ENCODE results near the gene CNTNAP2.

CNTNAP2 gene

DNA sequence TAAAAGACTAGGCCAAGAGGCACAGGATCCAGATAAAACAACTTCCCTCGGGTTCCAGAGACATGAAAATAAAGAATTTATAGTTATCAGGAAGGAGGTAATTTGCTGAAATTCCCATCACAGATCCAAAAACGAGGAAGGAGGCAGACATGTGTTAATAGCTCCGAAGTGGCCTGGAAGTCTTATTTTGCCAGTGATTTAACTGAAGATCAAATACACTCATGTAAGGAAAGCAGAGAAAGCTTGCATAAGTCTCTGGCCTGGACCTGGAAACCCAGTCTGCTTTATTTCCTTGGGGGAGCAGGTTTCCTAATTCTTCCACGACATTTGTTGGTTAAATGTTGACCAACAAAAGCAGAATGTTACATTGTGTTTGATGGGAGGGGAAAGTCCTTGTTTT, 1975.3 kb downstream of the CNTNAP2 start:
- no peak for DNase-seq

DNA sequence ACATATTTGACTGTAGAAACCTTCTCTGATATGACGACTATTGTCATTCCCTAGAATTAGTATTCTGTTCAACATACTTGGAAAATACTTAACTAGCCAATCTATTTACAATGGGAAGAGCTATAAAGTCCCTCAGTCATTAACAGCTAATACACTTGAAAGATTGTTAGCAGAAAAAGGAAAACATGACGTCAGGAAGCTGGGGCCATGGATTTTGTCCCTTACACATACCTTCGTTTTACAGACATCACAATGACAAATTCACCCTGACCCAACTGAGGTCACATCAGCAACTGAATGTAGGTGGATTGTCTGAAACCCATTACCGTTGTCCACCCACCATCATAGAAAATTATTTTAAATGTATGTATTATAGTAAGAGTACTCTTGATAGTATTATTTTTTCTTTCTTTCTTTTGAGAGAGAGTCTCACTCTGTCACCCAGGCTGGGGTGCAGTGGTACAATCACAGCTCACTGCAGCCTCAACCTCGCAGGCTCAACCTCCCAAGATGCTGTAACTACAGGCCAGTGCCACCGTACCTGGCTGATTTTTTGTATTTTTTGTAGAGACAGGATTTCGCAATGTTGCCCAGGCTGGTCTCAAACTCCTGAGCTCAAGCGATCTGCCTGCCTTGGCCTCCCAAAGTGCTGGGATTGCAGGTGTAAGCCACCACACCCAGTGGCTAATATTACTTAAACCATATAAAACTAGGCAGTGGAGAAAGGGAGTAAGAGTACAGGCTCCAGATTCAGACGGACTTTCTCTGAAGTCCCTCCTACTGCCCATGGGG, 1977.0 kb downstream of the CNTNAP2 start:
- no peak overlapping the region for H3K27ac Mint-ChIP-seq
- ATAC-seq (replicated peaks) (no peak), DNase-seq (no peak)
- H3K4me1 Mint-ChIP-seq, result no peaks in the 10 kb centered on the region
- H3K36me3 Mint-ChIP-seq, result no peaks in the 10 kb centered on the region
- H3K4me3 Mint-ChIP-seq, result no peak overlapping the region
- H3K27me3 Mint-ChIP-seq, result no peaks in the 10 kb centered on the region
- no peaks in the 10 kb centered on the region for H3K9me3 Mint-ChIP-seq

More for the DNA sequence above, 1975.3 kb downstream of the CNTNAP2 start:
- H3K27ac Mint-ChIP-seq, result no peak overlapping the region
- no peak for ATAC-seq (replicated peaks)
- H3K36me3 Mint-ChIP-seq, result no peaks in the 10 kb centered on the region
- no peaks in the 10 kb centered on the region for H3K9me3 Mint-ChIP-seq
- no peaks in the 10 kb centered on the region for H3K4me1 Mint-ChIP-seq
- H3K4me3 Mint-ChIP-seq, result no peak overlapping the region
- no peaks in the 10 kb centered on the region for H3K27me3 Mint-ChIP-seq

DNA sequence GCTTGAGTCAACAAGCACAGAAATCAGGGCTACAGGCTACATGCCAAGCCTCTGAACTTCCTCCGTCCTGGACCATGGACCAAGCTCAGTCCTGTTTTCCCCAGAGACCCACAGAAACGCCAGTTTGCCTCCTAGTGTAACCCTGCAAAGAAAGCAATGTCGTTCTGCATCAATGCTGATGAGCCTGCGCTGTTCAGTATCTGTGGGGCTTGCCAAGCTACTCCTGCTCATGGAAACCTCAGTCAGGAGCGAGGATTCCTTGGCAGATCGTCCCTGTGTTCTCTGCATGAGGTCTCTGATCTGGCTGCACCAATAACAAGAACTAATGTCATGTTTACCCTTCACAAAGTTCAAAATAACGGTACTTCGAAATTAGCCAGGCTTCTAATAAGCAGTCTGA, 1978.5 kb downstream of the CNTNAP2 start:
- H3K27ac Mint-ChIP-seq, result no peak overlapping the region
- H3K9me3 Mint-ChIP-seq, result no peaks in the 10 kb centered on the region
- H3K36me3 Mint-ChIP-seq, result no peaks in the 10 kb centered on the region
- no peaks in the 10 kb centered on the region for H3K27me3 Mint-ChIP-seq
- DNase-seq (no peak), ATAC-seq (replicated peaks) (no peak)
- no peaks in the 10 kb centered on the region for H3K4me1 Mint-ChIP-seq
- no peak overlapping the region for H3K4me3 Mint-ChIP-seq

DNA sequence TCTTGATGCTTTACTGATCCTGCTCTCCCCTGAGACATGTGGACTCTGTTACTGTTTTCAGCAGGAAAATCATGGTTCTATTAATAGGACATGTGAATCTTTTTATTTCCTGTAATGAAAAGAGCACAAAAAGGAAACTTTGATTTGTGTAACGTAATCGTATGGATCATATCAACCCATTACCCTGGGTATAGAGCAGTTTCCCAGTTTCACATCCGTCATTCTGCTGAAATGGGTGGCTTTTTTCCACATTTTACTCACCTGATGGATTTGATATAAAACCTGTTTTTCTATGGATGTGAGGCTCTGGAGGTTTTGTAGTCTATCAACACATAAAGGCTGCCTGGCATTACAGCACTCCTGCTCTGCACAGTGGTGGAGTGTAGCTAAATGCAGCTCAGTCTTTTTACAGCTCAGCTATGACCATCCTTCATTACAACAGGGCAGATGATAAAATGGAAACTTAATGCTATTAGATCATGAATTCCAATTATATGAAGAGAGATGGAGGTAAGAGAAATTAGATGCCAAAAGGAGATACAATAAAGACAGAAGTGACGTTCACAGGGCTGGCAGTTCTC, 1987.6 kb downstream of the CNTNAP2 start:
- ATAC-seq (replicated peaks), result no peak
- Mint-ChIP-seq H3K36me3 (no peaks in the 10 kb centered on the region), H3K9me3 (peaks cover 4 to 5% of the 10 kb centered on the region in 2 donors), H3K4me1 (no peaks in the 10 kb centered on the region), H3K27ac (no peak overlapping the region), H3K4me3 (no peak overlapping the region), H3K27me3 (no peaks in the 10 kb centered on the region)
- no peak for DNase-seq

DNA sequence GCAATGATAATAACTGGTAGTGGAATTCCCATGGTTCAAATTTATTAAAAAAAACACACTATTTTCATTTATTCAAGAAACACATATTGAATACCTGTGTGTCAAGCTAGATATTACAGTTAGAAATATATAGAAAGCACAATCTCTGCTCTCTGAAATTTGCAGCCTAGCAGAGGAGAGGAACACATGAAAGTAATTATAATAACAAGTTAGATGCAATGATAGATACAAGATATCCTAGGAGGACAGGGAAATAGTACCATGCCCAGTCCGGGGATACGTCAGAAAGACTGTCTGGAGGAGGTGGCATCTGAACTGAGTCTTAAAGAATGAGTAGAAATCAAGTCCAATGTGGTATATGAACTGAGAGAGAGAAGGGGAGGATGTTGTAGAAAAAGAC, 1988.3 kb downstream of the CNTNAP2 start:
- no peaks in the 10 kb centered on the region for H3K36me3 Mint-ChIP-seq
- H3K4me1 Mint-ChIP-seq, result no peaks in the 10 kb centered on the region
- H3K27ac Mint-ChIP-seq, result peak overlapping the region; percentile 0
- peaks cover 4 to 5% of the 10 kb centered on the region in 2 donors for H3K9me3 Mint-ChIP-seq
- DNase-seq, result no peak
- ATAC-seq (replicated peaks), result no peak
- H3K27me3 Mint-ChIP-seq, result no peaks in the 10 kb centered on the region
- no peak overlapping the region for H3K4me3 Mint-ChIP-seq

DNA sequence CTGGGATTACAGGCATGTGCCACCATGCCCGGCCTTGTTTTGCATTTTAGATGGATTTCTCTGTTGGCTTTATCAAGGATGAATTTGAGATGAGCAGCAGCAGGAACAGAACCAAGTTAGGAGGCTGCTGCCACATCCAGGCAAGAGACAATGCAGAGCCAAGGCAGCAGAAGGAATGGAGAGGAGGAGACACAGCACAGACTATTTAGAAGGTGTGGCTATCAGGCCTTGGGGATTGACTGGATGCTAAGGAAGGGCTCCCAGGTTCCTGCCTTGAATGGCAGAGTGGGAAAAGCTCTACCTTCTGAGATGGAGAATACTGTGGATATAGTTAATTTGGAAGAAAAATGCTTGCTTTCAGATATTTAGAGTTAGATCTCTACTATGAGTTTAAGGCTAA, 1989.3 kb downstream of the CNTNAP2 start:
- peaks cover 4 to 5% of the 10 kb centered on the region in 2 donors for H3K9me3 Mint-ChIP-seq
- no peaks in the 10 kb centered on the region for H3K4me1 Mint-ChIP-seq
- H3K27ac Mint-ChIP-seq, result no peak overlapping the region
- H3K27me3 Mint-ChIP-seq, result no peaks in the 10 kb centered on the region
- DNase-seq (no peak), ATAC-seq (replicated peaks) (no peak)
- H3K36me3 Mint-ChIP-seq, result no peaks in the 10 kb centered on the region
- H3K4me3 Mint-ChIP-seq, result no peak overlapping the region

DNA sequence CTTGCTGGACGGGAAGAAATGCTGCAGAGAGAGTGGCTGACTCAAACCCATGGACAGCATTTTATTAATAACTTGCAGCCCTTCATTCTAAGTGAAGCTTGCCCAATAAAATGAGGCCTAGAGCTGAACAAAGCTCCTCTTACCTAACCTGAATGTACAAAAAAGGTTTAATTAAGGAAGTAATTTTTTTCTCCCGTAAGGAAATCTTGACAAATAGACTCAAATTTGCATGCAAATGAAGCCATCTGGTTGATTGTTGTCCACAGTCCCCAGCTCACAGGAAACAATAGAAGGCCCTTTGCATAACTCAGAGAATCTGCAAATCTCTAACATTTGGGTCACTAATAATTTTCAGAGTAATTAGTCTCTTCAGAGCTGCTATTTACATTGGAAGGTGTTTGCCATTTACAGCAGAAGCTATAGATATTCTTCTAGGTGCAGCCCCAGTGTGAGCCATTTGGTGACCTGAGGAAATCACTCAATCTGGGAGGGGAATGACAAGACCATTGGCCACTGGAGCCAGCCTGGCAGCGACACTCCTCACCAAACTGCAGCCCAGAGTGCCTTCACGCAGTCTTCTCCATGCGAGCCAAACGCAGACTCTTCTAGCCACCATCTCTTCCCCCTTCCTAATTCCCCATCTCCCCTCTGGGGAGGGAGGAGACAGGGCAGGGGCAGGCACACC, 1991.0 kb downstream of the CNTNAP2 start:
- H3K27ac Mint-ChIP-seq, result no peak overlapping the region
- no peak overlapping the region for H3K4me3 Mint-ChIP-seq
- H3K4me1 Mint-ChIP-seq, result no peaks in the 10 kb centered on the region
- H3K27me3 Mint-ChIP-seq, result no peaks in the 10 kb centered on the region
- DNase-seq, result no peak
- H3K9me3 Mint-ChIP-seq, result no peaks in the 10 kb centered on the region
- ATAC-seq (replicated peaks), result no peak
- H3K36me3 Mint-ChIP-seq, result no peaks in the 10 kb centered on the region

DNA sequence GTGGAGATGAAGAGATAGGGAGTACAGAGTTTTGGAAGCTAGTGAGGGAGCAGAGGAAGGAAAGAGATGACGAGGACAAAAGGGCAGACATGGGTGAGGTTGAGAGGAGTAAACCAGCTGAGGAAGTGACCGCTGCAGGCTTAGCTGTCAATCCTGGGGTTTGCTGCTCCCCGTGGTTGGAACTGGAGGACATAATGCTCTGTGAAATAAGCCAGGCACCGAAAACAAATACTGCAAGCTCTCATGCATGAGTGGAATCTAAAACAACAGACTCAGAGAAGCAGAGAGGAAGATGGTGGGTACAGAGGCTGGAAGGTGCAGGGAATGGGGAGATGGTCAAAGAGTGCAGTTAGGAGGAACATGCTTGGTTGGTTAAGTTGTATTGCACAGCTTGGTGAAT, 1991.8 kb downstream of the CNTNAP2 start:
- Mint-ChIP-seq H3K9me3 (no peaks in the 10 kb centered on the region), H3K4me3 (no peak overlapping the region), H3K27me3 (no peaks in the 10 kb centered on the region), H3K27ac (no peak overlapping the region), H3K36me3 (no peaks in the 10 kb centered on the region), H3K4me1 (no peaks in the 10 kb centered on the region)
- ATAC-seq (replicated peaks) (no peak), DNase-seq (no peak)

DNA sequence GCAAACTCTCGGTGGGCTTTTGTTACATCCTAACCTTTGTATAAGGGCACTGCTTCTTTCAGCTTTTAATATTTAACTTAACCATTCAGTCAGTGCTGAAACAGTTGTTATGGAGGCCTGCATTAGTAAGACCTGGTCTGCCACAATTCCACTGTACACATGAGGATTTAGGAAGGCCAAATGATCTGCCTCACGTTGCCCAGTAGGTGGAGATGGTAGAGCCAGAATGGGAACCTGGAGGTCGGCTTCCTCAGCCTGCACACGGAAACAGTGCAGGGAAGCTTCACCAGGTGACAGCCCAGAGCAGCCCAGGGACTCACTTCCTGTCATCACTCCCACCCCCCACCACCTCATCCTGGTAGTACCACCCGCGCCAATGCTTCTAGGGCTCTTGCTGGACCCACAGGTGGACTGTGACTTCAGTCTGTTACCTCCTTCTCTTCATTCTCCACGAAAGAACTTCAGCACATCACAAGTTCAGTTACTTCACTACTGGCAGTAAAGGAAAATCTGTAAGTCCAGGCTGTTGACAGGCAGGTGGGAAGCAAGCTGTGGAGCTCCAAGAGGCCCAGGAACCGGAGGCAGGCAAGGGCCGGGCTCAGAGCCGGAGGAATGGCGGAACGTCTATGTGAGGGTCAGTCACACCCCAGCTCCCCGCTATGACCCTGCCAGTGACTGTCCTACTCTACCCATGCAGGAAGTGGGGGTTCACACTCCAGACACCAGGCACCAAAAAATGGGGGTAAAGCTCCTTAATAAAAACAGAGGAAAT, 1993.7 kb downstream of the CNTNAP2 start:
- Mint-ChIP-seq H3K4me1 (no peaks in the 10 kb centered on the region), H3K9me3 (no peaks in the 10 kb centered on the region), H3K36me3 (no peaks in the 10 kb centered on the region), H3K4me3 (no peak overlapping the region), H3K27ac (no peak overlapping the region), H3K27me3 (no peaks in the 10 kb centered on the region)
- DNase-seq (no peak), ATAC-seq (replicated peaks) (no peak)

DNA sequence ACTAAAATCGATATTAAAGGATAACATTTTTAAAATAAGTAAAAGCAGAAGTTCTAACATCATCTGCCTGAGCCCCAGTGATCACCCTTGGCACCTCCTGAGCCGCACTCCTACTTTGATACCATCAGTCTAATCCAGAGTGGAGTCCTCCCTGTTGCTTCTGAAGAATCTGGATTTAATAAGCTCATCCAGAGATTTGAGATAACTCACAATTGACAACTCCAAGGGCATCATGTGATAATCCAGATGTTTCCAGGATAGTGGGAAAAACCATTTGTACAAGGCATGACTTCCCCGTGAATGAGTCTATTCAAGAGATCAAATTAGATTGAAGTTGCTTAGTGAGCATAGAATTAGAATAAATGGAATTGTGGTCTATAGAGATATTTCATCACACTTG, 1998.2 kb downstream of the CNTNAP2 start:
- ATAC-seq (replicated peaks) (no peak), DNase-seq (no peak)
- Mint-ChIP-seq H3K4me1 (no peaks in the 10 kb centered on the region), H3K4me3 (no peak overlapping the region), H3K9me3 (no peaks in the 10 kb centered on the region), H3K27me3 (no peaks in the 10 kb centered on the region), H3K36me3 (no peaks in the 10 kb centered on the region), H3K27ac (no peak overlapping the region)

DNA sequence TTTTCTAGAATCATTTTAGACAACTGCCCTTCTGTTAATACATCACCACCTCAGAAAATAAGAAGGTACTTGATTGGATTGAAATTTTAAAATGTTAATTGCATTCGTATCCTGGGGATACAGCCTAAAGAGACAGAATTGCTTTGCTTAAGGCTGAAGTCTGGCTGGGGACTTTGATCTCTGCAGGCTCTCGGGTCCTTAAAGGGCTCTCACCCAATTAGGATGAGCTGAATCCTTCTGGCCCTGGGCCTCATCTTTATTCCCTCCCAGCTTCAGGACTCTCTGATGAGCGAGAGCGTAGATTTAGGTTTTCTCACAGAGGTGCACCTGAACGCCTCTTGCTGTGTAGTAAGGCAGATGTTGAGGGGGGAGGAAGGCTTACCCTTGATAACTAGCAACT, 1998.7 kb downstream of the CNTNAP2 start:
- Mint-ChIP-seq H3K9me3 (no peaks in the 10 kb centered on the region), H3K27me3 (no peaks in the 10 kb centered on the region), H3K36me3 (no peaks in the 10 kb centered on the region), H3K27ac (no peak overlapping the region), H3K4me1 (no peaks in the 10 kb centered on the region), H3K4me3 (no peak overlapping the region)
- ATAC-seq (replicated peaks) (no peak), DNase-seq (no peak)

DNA sequence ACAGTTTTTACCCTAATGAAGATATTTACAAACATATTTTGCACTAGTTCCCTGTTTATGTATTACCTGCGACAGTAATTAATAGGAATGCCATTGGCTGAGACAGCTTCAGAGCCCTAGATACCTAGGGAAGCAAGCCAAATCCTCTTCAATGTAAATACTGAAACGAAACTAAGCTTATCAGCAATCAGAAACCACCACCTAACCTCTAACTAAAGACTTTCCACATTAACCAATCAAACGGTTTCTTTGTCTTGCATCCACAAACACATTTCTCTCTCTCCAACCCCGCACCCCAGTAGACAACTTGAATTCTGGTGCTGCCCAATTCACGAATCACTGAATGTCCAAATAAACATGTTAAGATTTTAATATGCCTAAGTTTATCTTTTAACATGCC, 1999.6 kb downstream of the CNTNAP2 start:
- ATAC-seq (replicated peaks) (no peak), DNase-seq (no peak)
- Mint-ChIP-seq H3K9me3 (no peaks in the 10 kb centered on the region), H3K36me3 (no peaks in the 10 kb centered on the region), H3K4me3 (no peak overlapping the region), H3K27ac (no peak overlapping the region), H3K27me3 (no peaks in the 10 kb centered on the region), H3K4me1 (no peaks in the 10 kb centered on the region)

DNA sequence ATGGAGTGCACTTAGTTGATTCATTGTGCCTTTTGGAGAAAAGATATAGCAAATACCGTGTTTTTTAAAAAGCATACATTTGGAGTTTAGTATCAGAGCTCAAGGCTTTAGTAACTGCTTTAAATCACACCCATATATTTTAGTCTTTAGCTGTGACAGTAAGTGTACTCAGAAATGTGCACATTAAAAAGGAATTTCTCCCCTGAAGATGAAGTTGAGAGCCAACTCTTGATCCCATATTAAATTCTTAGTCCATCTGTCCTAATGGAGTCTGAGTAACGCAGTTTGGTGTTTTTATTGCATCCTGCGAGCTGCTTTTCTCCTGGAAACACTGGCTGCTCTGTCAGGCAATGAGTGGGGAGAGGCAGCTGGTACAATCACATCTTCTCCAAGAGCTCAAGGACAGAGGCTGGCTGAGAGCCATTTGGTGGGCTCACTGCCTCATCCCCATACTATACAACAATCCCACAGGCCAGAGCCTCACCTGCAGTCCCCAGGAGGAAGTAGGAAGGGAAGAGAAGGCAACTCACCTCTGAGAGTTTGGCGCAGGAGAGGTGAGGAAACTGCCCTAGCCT, 2000.3 kb downstream of the CNTNAP2 start:
- ATAC-seq (replicated peaks) (no peak), DNase-seq (no peak)
- H3K4me1 Mint-ChIP-seq, result no peaks in the 10 kb centered on the region
- no peaks in the 10 kb centered on the region for H3K36me3 Mint-ChIP-seq
- no peak overlapping the region for H3K4me3 Mint-ChIP-seq
- H3K27ac Mint-ChIP-seq, result no peak overlapping the region
- H3K9me3 Mint-ChIP-seq, result no peaks in the 10 kb centered on the region
- no peaks in the 10 kb centered on the region for H3K27me3 Mint-ChIP-seq

DNA sequence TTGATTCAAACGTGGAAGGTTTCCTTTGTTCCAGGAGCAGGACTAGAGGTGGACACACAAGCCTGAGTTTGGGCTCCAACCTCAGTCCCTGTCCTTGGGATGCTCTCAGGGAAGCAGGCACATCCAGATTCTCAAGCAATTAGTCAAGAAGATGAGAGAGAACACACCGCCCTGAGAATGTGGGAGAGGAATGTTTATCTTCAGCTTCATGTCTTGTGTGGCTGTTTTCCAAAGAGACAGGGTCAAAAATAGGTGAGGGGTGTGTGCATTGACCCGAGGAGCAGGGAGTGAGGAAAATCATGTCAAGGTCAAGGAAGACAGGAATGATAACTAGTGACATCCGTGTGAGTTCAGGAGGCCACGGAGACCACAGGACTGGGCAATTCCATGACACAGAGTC, 2001.8 kb downstream of the CNTNAP2 start:
- Mint-ChIP-seq H3K36me3 (no peaks in the 10 kb centered on the region), H3K4me1 (no peaks in the 10 kb centered on the region), H3K4me3 (no peak overlapping the region), H3K27me3 (no peaks in the 10 kb centered on the region), H3K9me3 (no peaks in the 10 kb centered on the region), H3K27ac (no peak overlapping the region)
- ATAC-seq (replicated peaks) (no peak), DNase-seq (no peak)

All from stimulated activated naive B cell treated with anti-CD40 and anti-IgM and Interleukin-4, amounts not matched to agents 10 μg/mL and 1 μg/mL and 100 μg/mL, for 72 hours (primary cell).